GM19240 (cell line): Measurements from ENCODE around the gene IQCK.
"Not testable (repeated sequence)": the region's sequence is repeated elsewhere in the genome, so short reads cannot be mapped to it uniquely, and the experiment has no call there.

Source experiments
- DNase-seq: peaks from one replicate; pipeline ENCODE4 v3.0.0; 2011; ENCODE audit warnings: low spot score; ENCODE audit not compliant: insufficient read length

IQCK gene

DNA sequence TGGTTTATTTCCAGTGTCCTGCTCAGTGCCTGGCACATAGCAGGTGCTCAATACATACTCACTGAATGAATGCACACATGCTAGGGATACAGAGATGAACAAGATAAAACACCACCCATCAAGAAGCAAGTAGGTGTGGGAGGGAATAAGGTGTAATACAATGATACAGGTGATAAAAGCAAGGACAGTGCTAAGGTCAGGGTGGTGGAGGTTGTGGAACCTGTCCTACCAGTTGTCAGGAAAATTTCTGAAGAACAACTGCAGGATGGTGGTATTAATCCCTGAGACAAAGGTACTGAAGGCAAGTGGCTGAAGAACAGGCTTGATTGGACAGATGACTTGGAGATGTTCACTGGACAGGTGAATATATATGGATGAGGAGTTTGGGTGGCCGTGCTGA is 1.9 kb upstream of the IQCK start:
- no peak for DNase-seq

GRCh38 chr16:19716728-19717127 is 1.3 kb upstream of the IQCK start:
- DNase-seq: not testable (repeated sequence)

GRCh38 chr16:19717314-19717713 is 757 bp upstream of the IQCK start:
- DNase-seq: no peak

DNA sequence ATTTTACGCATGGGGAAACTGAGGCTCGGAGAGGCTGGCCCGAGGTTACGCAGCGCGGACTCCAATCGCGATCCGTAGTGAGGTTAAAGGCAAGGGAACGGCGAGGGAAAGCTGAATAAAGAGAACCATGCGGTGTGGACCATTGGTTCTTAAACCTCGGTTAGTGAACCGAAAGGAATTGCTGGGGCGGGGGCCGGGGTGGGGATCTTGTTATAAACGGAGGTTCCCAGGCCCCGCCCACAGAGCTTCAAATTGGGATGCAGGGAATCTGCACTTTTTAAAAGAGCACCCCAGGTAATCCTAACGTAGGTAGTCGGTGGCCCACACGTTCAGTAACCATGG is 524 bp downstream of the IQCK start:
- no peak for DNase-seq

GRCh38 chr16:19722269-19722952 is 4.3 kb downstream of the IQCK start:
- no peak for DNase-seq

GRCh38 chr16:19722981-19723380 is 4.9 kb downstream of the IQCK start:
- no peak for DNase-seq

DNA sequence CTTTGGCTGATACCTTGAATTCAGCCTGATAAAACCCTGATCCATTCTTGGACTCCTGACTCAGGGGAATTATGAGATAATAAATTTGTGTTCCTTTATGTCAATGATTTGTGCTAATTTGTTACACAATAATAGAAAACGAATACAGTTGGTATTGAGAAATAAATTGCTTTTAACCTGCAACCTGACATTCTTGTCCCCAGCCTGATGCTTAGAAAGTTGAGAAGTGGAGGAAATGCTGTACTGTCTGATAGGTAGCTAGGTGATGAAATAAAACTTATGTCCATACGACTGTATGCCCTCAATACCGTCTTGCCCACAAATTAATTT is 10.5 kb downstream of the IQCK start:
- DNase-seq: no peak

DNA sequence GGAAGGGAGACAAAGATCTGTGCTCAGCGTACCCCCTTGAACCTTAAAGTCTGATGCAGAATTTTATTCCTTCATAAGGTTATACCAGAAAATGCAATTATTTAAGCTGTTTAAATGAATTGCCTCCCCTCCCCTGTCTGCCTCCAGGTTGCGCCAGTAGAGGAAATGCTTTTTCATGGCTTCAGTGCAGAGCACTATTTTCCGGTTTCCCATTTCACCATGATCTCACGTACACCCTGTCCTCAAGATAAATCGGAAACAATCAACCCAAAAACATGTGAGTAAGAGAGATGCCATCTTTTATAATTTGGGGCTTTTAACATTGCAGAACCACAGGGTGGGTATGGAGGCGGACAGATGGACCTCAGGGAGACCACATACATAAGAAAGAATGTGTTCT is 15.5 kb downstream of the IQCK start:
- no peak for DNase-seq

DNA sequence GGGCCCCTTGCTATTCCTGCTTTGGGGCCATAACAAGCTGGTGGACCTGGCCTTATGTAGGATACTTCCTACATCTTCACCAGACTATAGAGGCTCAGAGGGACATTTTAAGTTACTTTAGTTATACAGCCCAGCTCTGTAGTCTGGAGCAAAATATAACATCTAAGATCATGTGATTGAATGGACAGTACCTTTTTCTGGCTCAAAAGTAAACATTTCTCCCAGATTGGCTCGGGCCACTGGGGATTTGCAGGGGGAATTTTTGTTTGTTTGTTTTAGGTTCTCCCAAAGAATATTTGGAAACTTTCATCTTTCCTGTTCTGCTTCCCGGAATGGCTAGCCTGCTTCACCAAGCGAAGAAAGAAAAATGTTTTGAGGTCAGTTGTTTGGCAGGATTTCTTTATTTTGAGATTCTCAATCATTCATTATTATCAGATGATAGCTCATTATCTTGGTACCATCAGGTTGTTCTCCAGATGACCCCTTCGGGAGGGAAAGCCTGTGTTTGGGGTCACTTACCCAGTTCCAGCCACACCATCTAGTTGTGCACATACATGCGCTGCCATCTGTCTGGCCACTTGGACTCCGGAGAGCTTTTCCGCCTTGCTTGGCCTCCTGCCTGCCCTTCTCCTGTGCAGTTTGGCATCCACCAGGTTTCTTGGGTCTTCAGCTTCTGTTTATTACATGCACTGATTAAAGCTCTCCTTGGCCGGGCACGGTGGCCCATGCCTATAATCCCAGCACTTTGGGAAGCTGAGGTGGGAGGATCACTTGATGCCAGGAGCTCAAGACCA is 17.2 kb downstream of the IQCK start:
- no peak for DNase-seq

GRCh38 chr16:19737306-19738038 is 19.4 kb downstream of the IQCK start:
- DNase-seq: no peak

GRCh38 chr16:19741354-19741753 is 23.3 kb downstream of the IQCK start:
- DNase-seq: no peak

DNA sequence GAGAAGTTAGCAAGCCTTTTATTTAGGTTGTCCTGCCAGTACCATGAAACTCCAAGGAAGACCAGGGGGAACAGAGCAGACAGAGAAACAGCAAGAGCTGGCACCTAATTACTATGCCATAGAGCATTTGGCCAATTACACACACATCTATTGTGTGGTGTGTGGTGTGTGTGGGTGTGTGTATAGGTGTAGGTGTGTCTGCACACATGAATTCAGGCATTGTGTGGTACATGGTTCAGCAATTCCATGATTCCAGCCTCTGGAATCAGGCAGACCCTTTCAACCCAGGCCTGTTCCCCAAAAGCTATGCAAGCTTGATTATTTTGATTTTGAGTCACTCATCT is 25.7 kb downstream of the IQCK start:
- DNase-seq: no peak

DNA sequence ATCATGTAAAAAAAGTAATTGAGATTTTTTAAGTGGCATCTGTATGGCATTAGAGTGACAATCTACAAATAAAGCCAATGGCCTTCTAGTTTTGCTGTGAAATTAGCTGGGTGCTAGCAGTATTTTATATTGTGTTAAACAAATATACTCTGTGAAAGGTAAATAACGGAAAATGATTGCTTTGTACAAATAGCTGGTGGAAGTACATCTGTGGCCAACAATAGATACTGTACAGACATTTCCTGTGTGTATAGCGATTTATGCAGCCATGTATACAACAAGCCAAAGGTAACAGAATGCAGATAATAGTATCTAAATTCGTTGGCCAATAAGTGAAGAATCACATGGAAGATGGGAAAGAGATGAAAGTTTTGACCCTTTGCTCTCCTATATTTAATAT is 26.6 kb downstream of the IQCK start:
- DNase-seq: no peak

GRCh38 chr16:19745286-19746010 is 27.4 kb downstream of the IQCK start:
- no peak for DNase-seq

- no peak for DNase-seq
Observed at GRCh38 chr16:19746561-19746960, 28.5 kb downstream of the IQCK start.

DNA sequence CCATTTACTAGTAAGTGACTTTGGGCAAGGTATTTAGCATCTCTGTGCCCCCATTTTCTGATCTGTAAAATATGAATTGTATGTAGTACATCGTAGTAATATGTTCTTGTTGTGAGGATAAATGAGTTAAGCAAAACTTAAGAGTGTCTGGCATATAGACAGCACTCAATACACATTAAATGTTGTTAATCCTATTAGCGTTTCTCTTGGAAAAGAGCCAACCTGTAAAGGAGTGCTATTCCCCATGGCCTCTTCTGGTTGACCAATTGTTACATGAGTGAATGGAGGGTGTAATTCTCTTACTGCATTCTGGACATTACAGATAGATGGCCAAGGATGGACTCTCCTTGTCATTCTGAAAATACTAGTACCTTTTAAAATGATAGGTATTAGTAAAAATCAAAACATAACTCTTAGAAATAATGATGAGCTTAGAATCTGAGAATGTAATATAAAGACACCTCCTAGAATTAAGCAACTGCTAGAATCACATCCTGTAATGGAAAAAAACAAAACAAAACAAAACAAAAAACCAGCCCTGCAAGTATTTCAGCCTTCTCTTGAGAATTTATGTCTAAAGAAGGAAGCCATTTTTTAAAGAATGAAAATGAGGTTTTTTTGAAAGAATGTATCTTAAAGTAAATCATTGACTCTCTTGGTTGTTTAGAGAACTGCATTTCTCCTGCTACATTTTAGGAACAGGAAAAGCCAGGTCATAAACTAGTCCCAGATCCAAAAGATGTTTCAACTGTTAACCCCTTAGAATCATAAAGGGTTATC is 30.5 kb downstream of the IQCK start:
- no peak for DNase-seq

GRCh38 chr16:19749571-19750080 is 31.6 kb downstream of the IQCK start:
- no peak for DNase-seq

GRCh38 chr16:19751478-19752385 is 33.7 kb downstream of the IQCK start:
- no peak for DNase-seq

DNA sequence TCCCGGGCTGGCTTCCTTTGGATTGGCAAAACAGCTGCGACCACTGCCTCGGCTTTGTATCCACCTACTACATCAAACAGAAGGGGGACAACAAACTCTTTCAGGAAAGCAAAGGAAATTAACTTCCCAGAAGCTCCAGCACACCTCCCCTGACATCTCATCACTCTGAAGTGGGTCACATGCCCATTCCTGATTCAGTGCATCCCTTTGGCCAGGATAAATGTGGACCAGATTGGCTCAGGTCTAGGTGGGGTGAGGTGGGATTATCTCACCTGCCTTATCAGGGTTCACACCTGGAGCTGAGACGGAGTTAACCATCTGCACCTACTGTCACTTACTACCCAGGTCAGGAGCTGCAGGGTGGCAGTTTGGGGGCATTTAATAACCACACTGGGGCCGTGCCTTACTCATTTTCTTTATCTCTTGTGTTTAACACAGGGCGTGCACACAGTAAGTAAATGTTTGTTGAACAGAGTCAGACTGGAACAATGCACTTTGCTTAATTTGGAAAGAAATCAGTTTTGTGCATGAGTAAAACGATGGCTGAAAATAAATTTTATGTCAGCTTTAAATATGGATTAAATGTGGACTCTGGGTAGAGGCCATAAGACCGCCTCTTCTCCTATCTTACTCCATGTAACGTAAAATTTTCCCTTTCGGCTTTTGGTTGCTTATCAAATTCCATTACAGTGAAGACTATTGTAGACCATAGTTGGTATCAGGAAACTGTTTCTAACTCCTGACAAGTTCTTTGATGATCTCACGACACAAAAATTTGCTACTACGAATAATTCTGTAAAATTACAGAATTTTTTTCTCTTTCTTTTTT is 36.0 kb downstream of the IQCK start:
- DNase-seq: no peak
